Karpas-422 (cell line): Measurements from ENCODE around the gene CTBP1. TPM values are rescaled to one million over a fixed set of nuclear protein-coding genes. Genes with fewer than 3 reads are reported as not detected.

Source experiments
- DNase-seq: peaks from one replicate; pipeline ENCODE4 v3.0.0-alpha.2; 2015
- H2AFZ ChIP-seq: fragments of 200-600 bp; sonication (generic); 2 replicates; pipeline ENCODE4 v1.6.1; 2014; ENCODE audit warnings: antibody characterized with exemption, low read length, mixed read lengths
- H3K27ac ChIP-seq: fragments of 200-600 bp; sonication (generic); 2 replicates; pipeline ENCODE4 v1.5.1; 2014; ENCODE audit warnings: mild to moderate bottlenecking, low read length, moderate library complexity
- H3K27me3 ChIP-seq: fragments of 200-600 bp; sonication (generic); 2 replicates; pipeline ENCODE4 v1.6.1; 2014; ENCODE audit warnings: low read length, mixed read lengths
- H3K36me3 ChIP-seq: fragments of 200-600 bp; sonication (generic); 2 replicates; pipeline ENCODE4 v1.6.1; 2014; ENCODE audit warnings: low read length, mixed read lengths; ENCODE audit not compliant: insufficient read depth
- H3K4me1 ChIP-seq: fragments of 200-600 bp; sonication (generic); 2 replicates; pipeline ENCODE4 v1.6.1; 2014; ENCODE audit warnings: mild to moderate bottlenecking, low read length, mixed read lengths
- H3K4me2 ChIP-seq: fragments of 200-600 bp; sonication (generic); 2 replicates; pipeline ENCODE4 v1.6.1; 2014; ENCODE audit warnings: low read length, low read depth, mild to moderate bottlenecking; ENCODE audit not compliant: poor library complexity, severe bottlenecking
- H3K4me3 ChIP-seq: fragments of 200-600 bp; sonication (generic); 2 replicates; pipeline ENCODE4 v1.5.1; 2014; ENCODE audit warnings: mild to moderate bottlenecking, antibody characterized with exemption, low read length, mixed read lengths
- H3K79me2 ChIP-seq: fragments of 200-600 bp; sonication (generic); 2 replicates; pipeline ENCODE4 v1.6.1; 2014; ENCODE audit warnings: mild to moderate bottlenecking, low read length, mixed read lengths
- H3K9ac ChIP-seq: fragments of 200-600 bp; sonication (generic); 2 replicates; pipeline ENCODE4 v1.6.0; 2014; ENCODE audit warnings: low read length
- H3K9me2 ChIP-seq: fragments of 200-600 bp; sonication (generic), shearing (Covaris generic); replicated peaks from 2 replicates; pipeline ENCODE4 v1.6.0; 2014; ENCODE audit warnings: mild to moderate bottlenecking, low read length, moderate library complexity; ENCODE audit not compliant: insufficient read depth
- H3K9me3 ChIP-seq: fragments of 300-700, 200-600 bp; sonication (generic); 2 replicates; pipeline ENCODE4 v1.6.1; 2014; ENCODE audit warnings: low read length, mixed read lengths
- H4K20me1 ChIP-seq: fragments of 200-600 bp; sonication (generic); 2 replicates; pipeline ENCODE4 v1.6.1; 2014; ENCODE audit warnings: mild to moderate bottlenecking, antibody characterized with exemption, low read length, low read depth; ENCODE audit not compliant: insufficient read depth
- total RNA-seq: library from RNA; depleted of rRNA; stranded (reverse); fragments of >200 nt; shearing (Covaris generic); gene quantifications from 2 replicates; pipeline ENCODE4 v1.2.3, GENCODE V29; 2014; ENCODE audit warnings: low replicate concordance

Gene CTBP1
- total RNA-seq, 1 experiment from 2014 or later = 86.9 TPM

GRCh38 chr4:1216869-1217294 is 32.0 kb downstream of the CTBP1 start:
- Histone ChIP-seq H3K9ac (peak overlapping the region; percentile 42), H3K9me2 (no peaks in the 10 kb centered on the region), H3K36me3 (peaks cover 9% of the 10 kb centered on the region; the same call in 1 of the 2 replicates), H3K27ac (peak overlapping the region; percentile 96), H3K9me3 (no peaks in the 10 kb centered on the region), H2AFZ (no peak overlapping the region), H3K27me3 (no peaks in the 10 kb centered on the region), H3K4me1 (peaks cover 73% of the 10 kb centered on the region), H3K79me2 (peaks cover 15% of the 10 kb centered on the region), H3K4me2 (peak overlapping the region; percentile 100), H3K4me3 (no peak overlapping the region; the same call in 1 of the 2 replicates), H4K20me1 (peaks cover 41% of the 10 kb centered on the region)
- peak; percentile 70 for DNase-seq

DNA sequence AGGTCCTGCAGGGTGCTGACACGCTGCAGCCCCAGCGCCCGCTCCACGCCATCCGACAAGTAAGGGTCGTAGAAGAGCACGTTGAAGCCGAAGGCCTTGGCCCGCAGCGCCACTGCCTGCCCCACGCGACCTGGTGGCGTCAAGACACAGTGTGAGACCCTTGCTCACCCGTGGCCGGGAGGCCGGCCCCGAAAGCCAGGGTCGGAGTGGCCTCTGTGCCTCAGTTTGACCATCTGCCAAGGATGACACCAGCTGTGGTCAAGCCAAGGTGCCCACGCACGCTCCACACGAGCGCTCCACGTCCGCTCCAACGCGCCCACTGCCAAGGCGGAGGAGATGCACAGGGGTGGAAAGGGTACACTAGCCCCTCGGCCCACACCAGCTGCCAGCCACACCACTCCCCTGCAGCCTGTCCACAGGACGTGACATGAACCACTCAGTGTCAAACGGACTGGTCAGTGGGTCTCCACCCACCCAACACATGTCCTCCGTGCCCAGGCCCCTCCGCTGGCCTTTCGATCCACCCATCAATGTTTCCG is 32.8 kb downstream of the CTBP1 start:
- H4K20me1 ChIP-seq = peaks cover 42% of the 10 kb centered on the region

GRCh38 chr4:1215141-1216075 is 33.5 kb downstream of the CTBP1 start:
- Histone ChIP-seq H3K36me3 (peaks cover 4% of the 10 kb centered on the region; the same call in 1 of the 2 replicates), H4K20me1 (peaks cover 42% of the 10 kb centered on the region), H3K4me1 (peaks cover 61% of the 10 kb centered on the region), H3K9me3 (no peaks in the 10 kb centered on the region), H2AFZ (no peak overlapping the region), H3K27ac (peak overlapping the region; percentile 96), H3K4me3 (no peak overlapping the region), H3K9me2 (no peaks in the 10 kb centered on the region), H3K27me3 (no peaks in the 10 kb centered on the region), H3K4me2 (peak overlapping the region; percentile 100), H3K79me2 (peaks cover 15% of the 10 kb centered on the region), H3K9ac (peak overlapping the region; percentile 34; the same call in 1 of the 2 replicates)
- DNase-seq = peak; percentile 89

More for the DNA sequence above, 32.8 kb downstream of the CTBP1 start:
- Histone ChIP-seq H3K27me3 (no peaks in the 10 kb centered on the region), H3K36me3 (peaks cover 7% of the 10 kb centered on the region; the same call in 1 of the 2 replicates), H3K4me3 (no peak overlapping the region), H3K79me2 (peaks cover 15% of the 10 kb centered on the region), H3K4me2 (peak overlapping the region; percentile 100), H3K4me1 (peaks cover 68% of the 10 kb centered on the region), H3K9ac (peak overlapping the region; percentile 4; the same call in 1 of the 2 replicates), H3K27ac (peak overlapping the region; percentile 96), H3K9me3 (no peaks in the 10 kb centered on the region), H3K9me2 (no peaks in the 10 kb centered on the region), H2AFZ (no peak overlapping the region)
- no peak for DNase-seq

DNA sequence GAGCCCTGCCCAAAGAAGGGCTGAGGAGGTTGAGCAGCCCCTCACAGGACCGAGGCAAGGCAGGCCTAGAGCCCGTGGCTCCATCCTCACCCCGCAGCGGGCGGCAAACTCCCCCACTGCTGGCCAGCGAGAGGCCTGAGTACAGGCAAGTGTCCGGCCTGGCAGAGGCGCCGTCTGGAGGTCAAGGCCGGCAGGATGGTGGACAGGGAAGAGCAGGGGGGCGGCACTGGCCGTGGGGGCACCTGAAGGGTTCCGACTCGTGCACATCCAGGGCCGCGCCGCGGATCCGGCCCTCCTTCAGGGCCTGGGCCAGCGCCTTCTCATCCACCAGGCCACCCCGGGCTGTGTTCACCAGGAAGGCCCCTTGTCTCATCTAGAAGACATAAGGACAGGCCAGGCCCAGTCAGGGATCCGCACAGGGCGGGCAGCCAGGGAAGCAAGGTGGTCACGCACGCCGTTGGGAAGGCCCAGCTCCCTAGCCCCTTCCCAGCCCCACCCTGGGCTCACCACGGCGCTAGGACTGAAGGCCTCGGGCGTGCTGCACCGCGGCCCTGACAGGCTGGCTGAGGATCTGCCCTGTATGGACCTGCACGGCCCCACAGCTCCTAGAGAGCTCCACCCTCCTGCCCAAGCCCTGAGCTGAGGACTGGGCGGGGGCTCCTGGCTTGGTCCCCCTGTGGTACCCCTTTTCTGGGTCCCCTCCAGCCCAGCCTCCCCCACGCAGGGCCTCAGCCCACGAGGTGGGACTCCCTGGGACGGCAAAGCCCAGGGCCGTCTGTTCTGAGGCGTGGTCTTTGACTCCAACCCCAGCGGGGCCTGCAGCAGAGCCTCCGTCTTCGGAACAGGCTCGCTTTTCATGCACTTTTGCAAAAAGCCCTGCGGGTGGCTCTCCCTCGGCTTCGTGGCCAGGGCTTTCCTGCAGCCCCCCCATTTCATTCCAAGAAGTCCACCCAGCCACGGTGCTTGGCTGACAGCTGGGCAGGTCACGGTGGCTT is 34.5 kb downstream of the CTBP1 start:
- H3K4me1 ChIP-seq = peaks cover 51% of the 10 kb centered on the region

GRCh38 chr4:1213336-1213995 is 35.5 kb downstream of the CTBP1 start:
- no peak overlapping the region for H3K27ac ChIP-seq
- H3K9me2 ChIP-seq = no peaks in the 10 kb centered on the region
- peaks cover 14% of the 10 kb centered on the region for H3K79me2 ChIP-seq
- DNase-seq = no peak
- no peaks in the 10 kb centered on the region for H3K9me3 ChIP-seq
- H3K4me2 ChIP-seq = no peak overlapping the region
- no peak overlapping the region for H3K9ac ChIP-seq
- no peak overlapping the region for H3K4me3 ChIP-seq
- H4K20me1 ChIP-seq = peaks cover 41% of the 10 kb centered on the region
- peaks cover 4% of the 10 kb centered on the region; the same call in 1 of the 2 replicates for H3K36me3 ChIP-seq
- no peak overlapping the region for H2AFZ ChIP-seq
- H3K27me3 ChIP-seq = no peaks in the 10 kb centered on the region
- peaks cover 44% of the 10 kb centered on the region for H3K4me1 ChIP-seq

More for the DNA sequence above, 34.5 kb downstream of the CTBP1 start:
- Histone ChIP-seq H3K9me2 (no peaks in the 10 kb centered on the region), H3K4me3 (no peak overlapping the region), H3K4me2 (peak overlapping the region; percentile 12), H3K27me3 (no peaks in the 10 kb centered on the region), H4K20me1 (peaks cover 41% of the 10 kb centered on the region), H3K36me3 (peaks cover 4% of the 10 kb centered on the region; the same call in 1 of the 2 replicates), H3K79me2 (peaks cover 15% of the 10 kb centered on the region), H3K27ac (peak overlapping the region; percentile 96), H3K9me3 (no peaks in the 10 kb centered on the region), H2AFZ (no peak overlapping the region), H3K9ac (peak overlapping the region; percentile 34; the same call in 1 of the 2 replicates)
- no peak for DNase-seq

DNA sequence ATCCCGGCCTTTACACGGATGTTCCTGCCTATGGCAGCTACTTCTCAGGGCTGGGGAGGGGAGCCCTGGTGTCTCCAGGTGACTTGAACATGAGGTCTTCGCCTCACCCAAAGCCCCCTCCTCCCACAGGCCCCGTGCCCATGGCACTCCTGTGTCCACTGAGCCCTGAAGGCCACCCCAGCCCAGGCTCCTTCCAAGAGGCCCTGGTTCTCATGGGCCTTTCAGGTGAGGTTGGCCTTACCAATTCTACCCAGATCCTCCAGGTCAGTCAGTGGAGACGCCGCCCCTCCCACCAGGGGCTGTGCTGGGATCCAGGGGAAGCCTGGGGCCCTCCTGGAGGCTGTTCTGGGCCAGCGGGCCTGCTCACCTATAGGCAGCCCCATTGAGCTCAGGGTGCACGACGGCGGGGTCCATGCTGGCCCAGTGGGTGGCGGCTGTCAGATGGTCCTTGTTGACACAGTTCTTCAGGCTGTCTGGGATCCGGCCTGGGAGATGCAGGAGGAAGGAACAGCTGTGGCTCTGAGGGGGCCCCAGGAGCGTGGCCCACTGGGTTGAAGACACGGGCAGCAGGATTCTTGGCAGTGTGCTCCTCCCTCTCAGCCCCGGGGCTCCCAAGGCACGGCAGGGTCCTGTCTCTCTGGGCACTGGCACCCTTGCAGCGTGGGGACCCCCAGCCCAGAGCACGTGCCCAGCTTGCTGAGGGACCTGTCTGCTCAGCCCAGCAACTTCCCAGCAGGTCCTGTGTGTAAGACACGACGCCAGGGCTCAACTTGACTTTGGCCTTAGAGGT is 36.2 kb downstream of the CTBP1 start:
- H3K4me1 ChIP-seq = peaks cover 37% of the 10 kb centered on the region
- no peaks in the 10 kb centered on the region for H3K27me3 ChIP-seq
- DNase-seq = no peak
- no peak overlapping the region for H3K4me2 ChIP-seq
- peaks cover 37% of the 10 kb centered on the region for H4K20me1 ChIP-seq
- no peak overlapping the region for H2AFZ ChIP-seq
- no peak overlapping the region for H3K9ac ChIP-seq
- H3K79me2 ChIP-seq = peaks cover 10% of the 10 kb centered on the region
- H3K27ac ChIP-seq = no peak overlapping the region
- no peak overlapping the region for H3K4me3 ChIP-seq
- peaks cover 4% of the 10 kb centered on the region; the same call in 1 of the 2 replicates for H3K36me3 ChIP-seq
- no peaks in the 10 kb centered on the region for H3K9me2 ChIP-seq
- no peaks in the 10 kb centered on the region for H3K9me3 ChIP-seq
